GM18502 (cell line): Measurements from ENCODE around the gene AIG1.
"Not testable (repeated sequence)": the region's sequence is repeated elsewhere in the genome, so short reads cannot be mapped to it uniquely, and the experiment has no call there.

ENCODE experiments used
- ATAC-seq: cut with Tn5 transposase; IDR thresholded peaks from one replicate; pipeline ENCODE4 v1.9.1; 2021; ENCODE audit warnings: mild to moderate bottlenecking; ENCODE audit not compliant: unreplicated experiment, poor library complexity

Gene AIG1

DNA sequence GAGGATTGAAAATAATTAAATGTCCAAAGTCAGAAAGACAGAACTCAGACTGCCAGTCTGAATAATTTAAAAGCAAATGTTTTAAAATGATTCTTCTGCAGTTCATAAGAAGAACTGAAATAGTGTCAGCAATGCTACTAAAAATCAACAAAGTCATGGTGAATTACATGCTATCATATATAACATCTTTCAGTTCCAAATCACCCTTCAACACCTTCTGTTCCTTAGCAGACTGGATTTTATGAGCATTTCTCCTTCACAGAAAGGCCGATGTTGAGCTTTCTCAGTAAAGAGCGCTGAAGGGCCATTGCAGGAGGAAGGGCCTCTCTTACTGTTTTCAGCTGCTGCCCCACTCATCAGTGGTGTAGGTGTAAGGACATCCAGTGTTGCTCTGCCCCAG is 63.3 kb downstream of the AIG1 start:
- no peak for ATAC-seq

DNA sequence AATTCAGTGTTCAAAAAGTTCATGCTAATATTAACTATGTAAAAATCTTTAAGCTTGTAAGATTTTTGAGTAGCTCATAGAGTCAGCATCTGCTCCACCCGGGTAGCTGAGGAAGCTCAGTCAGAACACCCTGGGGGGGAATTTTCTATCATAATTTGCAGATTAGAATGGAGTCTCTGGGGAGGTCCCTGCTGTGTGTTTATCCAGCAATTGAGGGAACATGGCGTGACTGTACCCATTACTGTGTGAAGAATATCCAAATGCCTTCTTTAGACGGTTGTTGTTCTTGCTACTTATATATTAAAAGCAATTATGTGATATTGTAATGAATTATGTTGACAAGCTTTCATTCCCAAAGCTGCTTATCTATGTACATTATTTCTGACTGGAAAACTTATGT is 64.8 kb downstream of the AIG1 start:
- peak; percentile 37 for ATAC-seq

DNA sequence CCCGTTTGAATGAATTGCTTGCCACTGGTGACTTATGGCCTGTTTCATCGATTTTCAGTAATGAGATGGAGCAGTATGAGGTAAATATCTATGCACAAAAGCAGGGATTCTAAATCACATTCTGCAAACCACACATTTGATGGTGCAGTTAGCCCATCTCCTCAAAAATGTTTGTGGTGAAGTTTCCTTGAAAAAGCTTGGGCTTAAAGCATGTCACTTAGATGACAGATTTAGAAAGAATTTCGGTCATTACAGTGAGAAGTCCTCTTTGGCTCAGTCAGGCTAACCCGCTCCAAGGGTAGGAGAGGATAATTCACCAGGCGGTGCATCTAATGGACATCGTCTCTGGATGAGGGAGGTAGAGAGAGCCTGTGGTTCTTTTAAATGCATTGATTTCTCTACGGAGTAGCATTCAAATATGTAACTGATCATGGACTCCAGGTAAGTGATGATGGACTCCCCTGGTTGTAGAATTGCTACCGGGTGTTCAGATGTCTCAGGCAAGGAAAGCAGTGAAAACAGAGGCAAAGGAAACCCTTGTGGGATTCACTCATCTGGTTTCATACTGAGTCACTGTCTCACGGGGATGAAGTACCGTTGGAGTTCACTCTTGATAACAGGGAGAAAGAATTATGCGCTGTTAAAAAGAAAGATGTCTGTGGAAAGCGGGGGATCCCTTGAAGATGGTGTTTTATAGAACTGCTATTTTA is 65.3 kb downstream of the AIG1 start:
- ATAC-seq: no peak

DNA sequence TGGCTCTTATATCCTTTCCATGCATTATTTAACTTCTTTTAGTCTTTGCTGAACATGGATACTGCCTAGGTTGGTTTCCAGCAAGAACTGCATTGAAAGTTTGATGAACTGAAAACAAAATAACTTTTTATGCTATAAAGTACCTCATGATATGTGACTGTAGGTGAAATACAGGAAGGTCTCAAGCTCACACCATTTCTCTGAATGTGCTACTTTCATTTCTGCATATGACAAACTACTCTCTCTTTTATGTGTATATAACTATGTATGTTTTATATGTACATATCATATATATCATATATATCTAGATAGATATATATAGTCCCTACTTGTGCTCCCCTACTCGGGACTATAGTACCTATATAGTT is 65.9 kb downstream of the AIG1 start:
- ATAC-seq: no peak

DNA sequence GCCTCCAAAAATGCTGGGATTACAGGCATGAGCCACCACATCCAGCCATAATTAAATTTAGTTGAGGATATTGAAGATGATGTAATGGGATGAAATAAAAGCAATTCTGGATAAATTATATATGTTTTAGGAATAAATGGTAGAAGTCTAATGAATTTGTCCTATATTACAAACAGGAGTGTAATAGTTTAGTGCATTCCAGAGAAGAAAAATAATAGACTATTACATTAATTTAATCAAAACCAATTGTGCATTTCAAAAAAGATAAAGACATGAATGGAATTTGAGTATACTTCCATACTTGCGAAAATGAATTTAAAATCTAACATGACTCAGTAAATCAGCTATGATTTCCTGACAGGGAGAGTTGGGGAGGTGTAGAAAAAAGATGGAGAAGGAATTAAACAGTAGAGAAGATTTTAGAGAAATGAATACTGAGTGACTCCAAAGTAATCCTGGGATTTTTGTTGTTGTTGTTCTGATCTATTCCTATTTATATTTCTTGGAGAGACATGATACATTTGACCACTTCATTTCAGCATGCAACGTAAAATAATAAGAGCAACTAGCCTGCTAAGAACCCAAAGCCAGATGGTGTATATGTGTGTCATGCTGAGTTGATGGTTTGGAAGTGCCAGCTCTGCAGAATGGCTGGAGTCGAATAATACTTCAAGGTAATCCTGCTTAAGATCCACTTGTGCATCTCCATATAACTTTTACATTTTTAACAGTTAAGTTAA is 67.4 kb downstream of the AIG1 start:
- ATAC-seq: no peak

DNA sequence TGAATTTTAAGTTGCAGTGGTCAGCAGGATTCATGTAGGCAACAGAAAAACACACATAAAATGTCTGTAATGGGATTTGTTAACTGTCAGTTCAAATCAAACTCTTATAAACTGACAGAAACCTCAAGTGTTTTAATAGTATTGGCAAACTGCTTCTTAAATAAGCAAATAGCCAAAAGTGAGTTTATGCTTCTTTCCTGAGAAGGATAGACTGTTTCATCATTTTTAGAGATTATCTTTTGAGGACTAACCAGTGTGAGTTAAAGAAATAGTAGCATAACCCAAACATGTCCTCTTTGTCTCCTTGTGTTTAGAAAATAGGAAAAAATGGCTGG is 68.0 kb downstream of the AIG1 start:
- ATAC-seq: no peak

DNA sequence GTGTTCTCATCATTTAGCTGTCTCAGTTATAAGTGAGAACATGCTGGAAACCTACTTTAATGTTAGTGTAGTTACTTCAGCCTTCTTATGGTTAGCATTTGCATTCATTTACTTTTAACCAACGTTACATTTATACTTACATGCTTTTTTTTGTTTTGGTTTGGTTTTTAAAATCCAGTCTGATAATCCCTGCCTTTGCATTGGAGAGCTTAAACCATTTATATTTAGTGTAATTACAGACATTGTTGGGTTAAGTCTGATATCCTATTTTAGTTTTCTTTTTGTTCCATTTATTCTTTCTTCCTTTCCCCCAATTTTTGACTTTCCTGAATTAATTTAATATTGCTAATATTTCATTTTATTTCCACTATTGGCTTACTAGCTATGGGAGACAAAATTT is 70.2 kb downstream of the AIG1 start:
- ATAC-seq: no peak

DNA sequence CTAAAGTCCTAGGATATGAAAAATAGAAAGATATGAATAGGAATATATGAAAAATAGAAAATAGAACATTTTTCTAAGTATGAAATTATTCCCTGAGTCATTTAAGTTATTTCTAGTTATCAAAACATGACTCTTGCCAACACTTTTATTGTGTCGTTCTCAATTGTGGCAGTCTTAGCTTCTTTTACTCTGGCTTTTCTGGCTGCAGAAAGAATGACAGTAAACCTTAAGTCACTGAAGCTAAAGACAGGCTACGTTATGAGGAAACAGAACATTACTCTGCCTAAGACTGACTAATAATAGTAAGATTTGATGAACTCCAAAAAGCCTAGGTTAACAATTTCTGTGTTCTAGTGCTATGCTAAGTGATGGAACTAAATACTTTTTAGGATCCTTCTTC is 74.6 kb downstream of the AIG1 start:
- ATAC-seq: no peak

DNA sequence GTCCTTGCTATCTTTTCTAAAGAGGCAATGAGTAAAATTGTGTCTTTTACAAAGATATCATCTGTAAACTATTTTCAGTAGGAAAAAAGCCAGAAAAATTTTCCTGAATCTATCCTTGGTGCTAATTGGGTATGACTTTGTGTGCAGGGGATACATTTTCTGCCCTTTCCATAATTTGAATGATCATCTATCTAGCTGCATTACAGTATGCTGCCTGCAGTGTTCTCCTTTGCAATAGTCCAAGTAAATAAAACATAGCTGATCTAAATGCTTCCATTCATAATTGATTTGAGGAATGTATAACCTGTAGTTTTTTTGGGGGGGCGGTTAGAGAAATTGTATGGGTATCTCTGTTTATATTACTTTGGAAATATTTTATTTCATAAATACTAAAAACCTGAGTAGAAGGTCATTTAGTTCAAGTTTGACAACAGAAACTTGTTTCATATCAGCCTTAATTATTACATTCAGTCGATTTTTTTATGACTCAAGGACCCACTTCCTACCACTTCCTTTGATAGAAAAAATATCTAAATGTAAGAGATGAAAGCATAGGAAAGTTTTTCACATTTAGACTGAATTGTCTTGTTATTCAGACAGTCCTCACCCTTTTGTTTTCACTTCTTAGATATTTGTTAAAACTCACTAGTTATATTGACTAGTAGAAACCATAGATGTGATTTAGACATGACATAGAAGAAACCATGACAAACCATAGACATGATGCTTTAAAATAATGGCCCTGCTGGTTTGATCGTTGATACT is 75.3 kb downstream of the AIG1 start:
- ATAC-seq: no peak

DNA sequence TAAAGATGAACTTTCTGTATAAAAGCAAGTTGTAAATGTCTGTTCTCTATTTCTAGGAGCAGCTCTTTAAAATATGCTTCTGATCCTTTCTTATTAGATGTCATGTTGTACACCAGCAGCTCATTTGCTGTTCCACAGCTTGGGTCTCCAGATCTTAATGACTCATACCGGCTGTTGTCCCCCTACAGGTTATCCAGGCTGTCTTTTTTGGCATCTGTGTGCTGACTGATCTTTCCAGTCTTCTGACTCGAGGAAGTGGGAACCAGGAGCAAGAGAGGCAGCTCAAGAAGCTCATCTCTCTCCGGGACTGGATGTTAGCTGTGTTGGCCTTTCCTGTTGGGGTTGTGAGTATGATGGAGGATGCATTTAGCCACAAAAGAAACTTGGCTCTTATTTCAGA is 76.0 kb downstream of the AIG1 start:
- no peak for ATAC-seq

DNA sequence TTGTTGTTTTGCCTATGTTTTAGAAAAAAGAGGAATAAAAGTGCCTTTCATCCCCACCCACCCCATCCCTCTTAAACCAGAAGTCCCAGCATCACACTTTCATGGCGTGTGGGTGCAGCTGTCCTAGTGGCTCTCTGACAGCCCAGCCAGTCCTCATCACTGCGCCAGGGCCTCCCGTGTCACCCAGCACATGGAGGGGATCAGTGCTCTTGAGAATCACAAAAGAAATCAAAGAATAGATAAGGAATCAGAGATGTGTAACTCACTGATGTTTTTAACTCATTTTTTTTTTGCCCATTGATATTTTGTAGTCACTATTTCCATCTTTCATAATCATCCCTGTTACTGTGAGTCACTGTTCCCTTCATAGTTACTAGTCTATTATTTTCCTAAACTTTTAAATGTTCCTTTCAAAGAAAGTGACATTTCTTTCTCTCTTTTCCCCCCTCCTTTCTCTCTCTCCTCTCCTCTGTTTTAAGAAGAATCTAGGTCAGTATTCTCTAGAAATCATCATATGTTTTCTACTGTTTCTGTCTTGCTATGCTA is 78.6 kb downstream of the AIG1 start:
- ATAC-seq: no peak

DNA sequence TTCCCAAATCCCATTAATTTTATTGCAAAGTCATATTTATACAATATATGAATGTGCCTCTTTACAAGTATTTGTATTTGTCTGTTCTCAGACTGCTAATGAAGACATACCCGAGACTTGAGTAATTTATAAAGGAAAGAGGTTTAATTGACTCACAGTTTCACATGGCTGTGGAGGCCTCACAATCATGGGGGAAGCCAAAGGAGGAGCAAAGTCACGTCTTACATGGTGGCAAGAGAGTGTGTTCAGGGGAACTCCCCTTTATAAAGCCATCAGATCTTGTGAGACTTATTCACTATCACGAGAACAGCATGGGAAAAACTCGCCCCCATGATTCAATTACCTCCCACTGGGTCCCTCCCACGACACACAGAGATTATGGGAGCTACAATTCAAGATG is 79.2 kb downstream of the AIG1 start:
- not testable (repeated sequence) for ATAC-seq

DNA sequence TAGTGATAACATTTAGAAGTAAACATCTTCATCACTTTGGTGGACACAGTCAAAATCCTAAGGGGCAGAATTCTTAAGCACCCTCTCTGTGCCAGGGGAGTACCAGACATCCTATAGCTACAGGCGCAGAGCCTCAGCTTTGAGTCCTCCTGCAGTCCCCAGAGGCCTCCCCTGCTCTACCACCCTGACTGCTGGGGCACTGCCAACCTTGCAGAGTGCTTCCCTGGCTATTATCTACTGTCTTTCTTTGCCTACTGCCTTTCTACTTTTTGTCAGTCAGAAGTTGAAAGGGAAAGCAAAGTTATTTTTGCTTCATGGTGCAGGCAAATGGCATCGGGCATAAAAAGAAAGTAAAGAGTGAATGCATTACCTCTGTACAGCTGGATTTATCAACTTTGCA is 80.1 kb downstream of the AIG1 start:
- no peak for ATAC-seq

DNA sequence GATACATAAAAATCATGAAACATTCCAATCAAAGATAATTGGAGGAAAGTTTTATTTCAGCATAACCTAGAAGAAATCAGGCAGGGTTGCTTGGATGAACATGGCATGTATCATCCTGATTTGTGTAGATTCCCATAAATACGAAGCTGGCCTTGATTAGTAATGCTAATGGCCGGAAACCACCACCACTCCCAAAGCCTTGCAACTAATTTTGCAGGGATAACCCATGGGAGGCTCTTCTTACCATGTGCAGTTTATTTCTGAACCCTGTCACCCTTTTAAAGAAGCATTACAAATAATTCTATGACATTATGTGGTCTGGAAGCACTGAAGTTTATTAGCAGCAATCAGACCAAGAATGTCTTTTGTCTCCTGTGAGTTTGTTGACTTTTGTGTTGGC is 80.8 kb downstream of the AIG1 start:
- ATAC-seq: no peak

DNA sequence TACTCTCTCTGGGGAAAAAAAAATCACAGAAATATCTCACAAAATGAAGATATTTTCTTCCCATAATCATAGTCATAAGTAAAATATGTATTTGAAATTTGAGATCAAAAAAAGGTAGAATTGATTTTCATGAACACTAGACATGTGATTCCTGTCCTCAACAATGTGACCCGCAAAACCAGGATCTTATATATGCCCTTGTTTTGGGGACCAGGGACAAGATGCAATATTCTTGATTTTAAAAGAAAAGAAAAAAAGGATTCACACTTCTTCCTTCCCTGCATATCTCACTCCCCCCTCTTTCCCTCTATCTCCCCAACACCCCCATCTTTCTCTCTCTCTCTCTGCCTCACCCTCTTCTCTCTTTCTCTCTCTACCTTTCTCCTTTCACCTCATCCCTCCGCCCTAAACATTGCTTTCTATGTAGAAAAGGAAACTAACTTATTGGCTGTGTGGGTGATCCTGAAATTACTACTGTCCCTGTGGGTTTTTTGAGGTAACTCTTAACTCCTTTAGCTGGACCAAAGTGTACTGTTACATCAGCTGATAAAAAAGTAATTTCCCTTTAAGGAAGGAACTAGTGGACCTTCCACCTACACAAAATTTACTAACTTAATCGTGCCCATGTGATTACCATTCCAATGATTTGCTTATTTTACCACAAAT is 85.6 kb downstream of the AIG1 start:
- peak; percentile 55 for ATAC-seq

DNA sequence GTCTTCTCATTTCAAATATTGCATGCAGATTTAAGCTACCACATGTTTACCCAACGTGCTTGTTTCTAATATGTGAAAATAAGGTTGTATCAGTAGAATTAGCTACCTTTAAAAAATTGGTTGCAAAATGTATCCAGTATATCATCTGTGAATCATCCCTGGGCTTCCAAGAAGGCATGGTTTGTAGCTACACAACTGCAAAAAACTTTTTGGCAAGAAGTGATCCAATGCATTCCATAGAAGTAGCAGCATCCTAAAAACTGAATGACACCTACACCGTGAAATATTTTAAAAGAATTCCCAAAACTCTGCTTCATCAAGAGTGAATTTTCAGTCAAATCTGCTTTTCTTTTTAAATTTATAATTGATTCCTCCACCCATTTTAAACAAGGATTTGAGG is 89.1 kb downstream of the AIG1 start:
- no peak for ATAC-seq

DNA sequence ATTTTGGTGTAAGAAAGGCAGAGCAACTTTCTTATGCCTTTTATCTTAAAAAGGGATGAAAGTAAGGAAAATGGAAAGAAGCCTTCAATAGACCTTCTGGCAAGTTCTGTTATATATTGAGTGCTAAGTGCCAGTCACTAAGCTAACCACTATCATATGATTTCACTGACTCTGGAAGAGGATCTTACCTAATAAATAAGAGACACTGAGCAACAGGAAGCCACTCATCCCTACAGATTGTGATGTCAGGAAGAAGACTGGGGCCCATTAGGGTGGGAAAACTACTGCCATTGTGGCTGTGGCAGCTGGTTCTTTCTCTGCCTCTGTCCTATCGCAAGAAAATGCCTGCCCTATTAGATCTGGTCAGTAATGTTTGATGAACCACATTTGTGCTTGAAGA is 89.6 kb downstream of the AIG1 start:
- no peak for ATAC-seq

DNA sequence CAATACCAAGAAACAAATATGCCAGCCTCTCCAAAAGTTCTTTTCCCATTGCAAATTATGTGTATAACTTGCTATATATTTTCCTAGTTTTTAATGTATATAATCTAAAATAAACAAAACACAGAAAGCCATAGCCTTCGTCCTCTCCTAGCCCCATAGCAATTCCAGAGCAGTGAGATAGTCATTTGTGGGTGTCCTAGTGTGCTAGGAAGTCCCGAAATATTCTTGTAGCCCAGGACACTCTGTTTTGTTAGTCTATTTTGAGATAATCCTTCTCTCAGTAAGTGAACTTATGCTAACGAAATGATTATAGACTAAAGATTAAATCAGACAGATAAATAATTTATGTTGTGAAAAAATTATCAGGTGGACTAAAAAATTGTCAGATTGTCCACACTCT is 90.7 kb downstream of the AIG1 start:
- no peak for ATAC-seq

DNA sequence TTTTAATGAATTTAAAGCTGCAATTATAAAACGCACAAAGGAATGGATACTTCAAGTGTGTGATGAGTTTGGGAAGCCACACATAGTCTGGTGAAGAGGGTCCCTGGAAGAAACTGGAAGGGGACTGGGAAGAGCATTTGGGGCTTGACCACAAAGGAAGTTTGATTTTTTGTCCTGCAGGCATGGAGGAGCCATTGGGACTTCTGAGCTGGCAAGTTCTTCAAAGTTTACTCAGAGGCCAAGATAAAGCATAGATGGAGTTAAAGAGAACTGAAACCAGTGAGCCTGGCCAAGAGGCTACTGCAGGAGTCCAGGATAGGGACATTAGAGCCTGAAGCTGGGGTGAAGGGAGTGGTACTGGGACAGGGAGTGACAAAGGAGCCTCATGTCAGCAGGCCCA is 95.0 kb downstream of the AIG1 start:
- ATAC-seq: no peak

DNA sequence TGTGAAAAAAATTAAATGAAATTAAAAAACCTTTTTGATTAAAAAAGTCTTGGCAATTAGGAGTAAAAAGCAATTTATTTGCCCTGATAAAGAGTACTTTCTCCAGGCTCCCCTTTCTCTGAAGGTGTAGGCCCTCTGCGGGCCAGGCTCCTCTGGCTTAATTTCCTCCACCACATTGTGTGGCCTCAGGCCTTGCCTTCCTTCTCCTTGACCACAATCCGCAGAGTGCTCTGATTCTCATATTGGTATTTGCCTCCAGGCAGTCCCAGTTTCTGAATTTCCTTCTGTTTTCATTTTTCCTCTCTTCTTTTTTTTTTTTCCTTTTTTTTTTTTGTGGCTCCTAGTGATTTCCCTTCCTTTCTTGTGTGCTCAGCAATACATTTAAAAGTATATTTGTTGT is 96.4 kb downstream of the AIG1 start:
- ATAC-seq: no peak

DNA sequence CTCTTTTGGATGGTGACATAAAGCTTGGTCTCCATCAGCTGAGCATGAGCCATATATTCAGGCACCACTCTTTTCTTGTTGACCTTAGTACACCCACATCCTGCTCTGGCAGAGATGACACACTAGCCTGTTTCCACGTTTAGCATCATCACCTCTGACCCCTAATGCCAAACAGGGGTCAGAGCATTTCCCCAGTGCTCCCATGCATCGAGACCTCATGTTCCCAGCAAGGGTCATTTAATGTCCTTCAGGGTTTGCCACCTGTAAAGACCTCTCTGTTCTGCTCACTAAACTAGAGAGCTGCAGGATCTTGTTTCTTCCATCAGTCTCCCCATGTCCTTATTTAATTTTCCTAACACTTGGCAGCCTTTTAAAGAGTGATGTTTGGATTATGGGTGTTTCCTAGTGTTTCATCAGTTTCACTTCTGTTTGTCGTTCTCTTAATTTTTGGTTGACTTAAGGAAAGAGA is 97.5 kb downstream of the AIG1 start:
- ATAC-seq: no peak
